GM21619 (cell line): Measurements from ENCODE around the gene PDE2A.

Experiments used
- ATAC-seq: cut with Tn5 transposase; IDR thresholded peaks from one replicate; pipeline ENCODE4 v1.9.1; 2021; ENCODE audit not compliant: unreplicated experiment

PDE2A gene

GRCh38 chr11:72637198-72637597 lies 37.0 kb downstream of the PDE2A start:
- no peak for ATAC-seq

- no peak for ATAC-seq
Observed at GRCh38 chr11:72636376-72636775, 37.8 kb downstream of the PDE2A start.

- no peak for ATAC-seq
Observed at GRCh38 chr11:72635933-72636332, 38.3 kb downstream of the PDE2A start.

GRCh38 chr11:72635309-72635915 lies 38.8 kb downstream of the PDE2A start:
- ATAC-seq = no peak

GRCh38 chr11:72634472-72635095 lies 39.6 kb downstream of the PDE2A start:
- ATAC-seq = no peak

- no peak for ATAC-seq
Observed at GRCh38 chr11:72634016-72634415, 40.2 kb downstream of the PDE2A start.

- no peak for ATAC-seq
Observed at GRCh38 chr11:72633068-72633467, 41.2 kb downstream of the PDE2A start.

- no peak for ATAC-seq
Observed at GRCh38 chr11:72631806-72632731, 42.2 kb downstream of the PDE2A start.

GRCh38 chr11:72630104-72630852 lies 43.9 kb downstream of the PDE2A start:
- ATAC-seq = no peak

- ATAC-seq = no peak
Observed at GRCh38 chr11:72629266-72629665, 45.0 kb downstream of the PDE2A start.

GRCh38 chr11:72627594-72628281 lies 46.5 kb downstream of the PDE2A start:
- no peak for ATAC-seq

GRCh38 chr11:72626414-72626936 lies 47.7 kb downstream of the PDE2A start:
- ATAC-seq = no peak

GRCh38 chr11:72625691-72626413 lies 48.4 kb downstream of the PDE2A start:
- ATAC-seq = no peak

- no peak for ATAC-seq
Observed at GRCh38 chr11:72624496-72625201, 49.6 kb downstream of the PDE2A start.

- no peak for ATAC-seq
Observed at GRCh38 chr11:72623052-72623451, 51.2 kb downstream of the PDE2A start.

GRCh38 chr11:72621008-72621610 lies 53.1 kb downstream of the PDE2A start:
- ATAC-seq = no peak

GRCh38 chr11:72618803-72619202 lies 55.4 kb downstream of the PDE2A start:
- no peak for ATAC-seq

- no peak for ATAC-seq
Observed at GRCh38 chr11:72617080-72617762, 57.0 kb downstream of the PDE2A start.
